GM21367 (cell line): ENCODE data around the gene SFXN4.
"Not testable (repeated sequence)": the region's sequence is repeated elsewhere in the genome, so short reads cannot be mapped to it uniquely, and the experiment has no call there.

Experiments
- ATAC-seq: cut with Tn5 transposase; IDR thresholded peaks from one replicate; pipeline ENCODE4 v1.9.1; 2021; ENCODE audit not compliant: unreplicated experiment

Gene SFXN4

DNA sequence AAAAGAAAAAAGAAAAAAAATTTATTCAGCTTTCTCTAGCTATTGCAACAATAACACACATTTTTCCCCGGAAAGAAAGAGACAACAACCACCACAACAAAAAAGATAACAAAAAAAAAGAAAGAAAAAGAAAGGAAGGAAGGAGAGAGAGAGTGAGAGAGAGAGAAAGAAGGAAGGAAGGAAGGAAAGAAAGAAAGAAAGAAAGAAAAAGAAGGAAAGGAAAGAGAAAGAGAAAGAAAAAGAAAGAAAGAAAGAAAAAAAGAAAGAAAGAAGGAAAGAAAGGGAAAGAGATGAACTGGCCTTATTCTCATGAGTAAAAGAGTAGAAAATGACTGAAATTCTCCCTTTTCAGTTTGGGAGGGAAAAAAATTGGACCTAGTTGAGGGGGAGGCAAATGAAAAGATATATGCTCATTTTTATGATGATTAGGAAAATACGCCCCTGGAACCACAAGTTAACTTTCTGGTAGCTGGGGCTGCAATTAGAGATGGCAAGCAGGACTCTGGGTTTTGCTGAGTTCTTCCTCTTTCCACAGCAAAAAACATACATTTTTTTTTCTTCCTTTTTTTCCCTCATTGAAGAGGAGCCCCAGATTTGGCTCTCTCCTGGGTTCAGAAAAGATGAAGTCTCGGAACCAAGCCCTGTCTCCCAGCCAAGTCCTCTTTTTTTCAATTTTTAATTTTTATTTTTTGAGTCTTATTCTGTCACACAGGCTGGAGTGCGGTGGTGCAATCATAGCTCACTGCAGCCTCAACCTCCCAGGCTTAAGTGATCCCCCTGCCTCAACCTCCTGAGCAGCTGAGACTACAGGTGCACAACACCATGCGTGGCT lies 25.7 kb upstream of the SFXN4 start:
- no peak for ATAC-seq

DNA sequence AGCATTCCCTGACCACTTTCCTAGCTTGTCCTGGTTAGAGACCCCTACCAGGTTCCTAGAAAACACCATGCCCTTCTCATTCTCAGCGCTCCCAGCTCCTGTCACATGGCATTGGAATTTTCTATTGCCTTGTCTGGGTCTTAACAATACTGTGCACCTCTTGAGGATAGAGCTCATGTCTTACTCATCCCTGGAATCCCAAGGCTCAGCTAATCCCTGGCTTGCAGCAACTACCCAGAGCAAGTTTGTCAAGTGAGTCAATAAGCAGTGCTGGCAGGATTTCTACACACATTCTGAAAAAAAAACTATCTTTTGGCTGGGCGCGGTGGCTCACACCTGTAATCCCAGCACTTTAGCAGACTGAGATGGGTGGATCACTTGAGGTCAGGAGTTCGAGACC lies 24.8 kb upstream of the SFXN4 start:
- no peak for ATAC-seq

DNA sequence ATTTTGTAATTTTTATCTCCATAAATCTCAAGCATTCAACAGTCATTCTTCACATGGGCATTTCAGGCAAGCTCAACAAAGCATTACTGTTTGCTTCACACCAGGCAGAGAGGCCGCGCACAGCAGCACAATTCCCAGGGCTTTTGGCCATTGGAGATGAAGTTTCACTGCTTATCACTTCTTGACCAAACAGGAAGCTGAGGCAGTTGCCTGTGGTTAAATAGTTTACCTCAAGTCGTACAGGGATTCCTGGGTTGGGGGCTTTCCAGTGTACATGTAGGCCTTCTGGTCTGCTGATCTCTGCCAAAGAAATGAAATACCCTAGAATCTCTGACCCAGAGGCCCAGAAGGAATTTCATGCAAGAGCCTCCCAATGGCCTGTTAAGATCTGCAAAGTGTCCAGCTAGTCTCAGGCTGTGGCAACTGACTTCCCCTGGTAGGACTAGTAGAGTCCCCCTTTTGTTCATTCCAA lies 24.3 kb upstream of the SFXN4 start:
- no peak for ATAC-seq

DNA sequence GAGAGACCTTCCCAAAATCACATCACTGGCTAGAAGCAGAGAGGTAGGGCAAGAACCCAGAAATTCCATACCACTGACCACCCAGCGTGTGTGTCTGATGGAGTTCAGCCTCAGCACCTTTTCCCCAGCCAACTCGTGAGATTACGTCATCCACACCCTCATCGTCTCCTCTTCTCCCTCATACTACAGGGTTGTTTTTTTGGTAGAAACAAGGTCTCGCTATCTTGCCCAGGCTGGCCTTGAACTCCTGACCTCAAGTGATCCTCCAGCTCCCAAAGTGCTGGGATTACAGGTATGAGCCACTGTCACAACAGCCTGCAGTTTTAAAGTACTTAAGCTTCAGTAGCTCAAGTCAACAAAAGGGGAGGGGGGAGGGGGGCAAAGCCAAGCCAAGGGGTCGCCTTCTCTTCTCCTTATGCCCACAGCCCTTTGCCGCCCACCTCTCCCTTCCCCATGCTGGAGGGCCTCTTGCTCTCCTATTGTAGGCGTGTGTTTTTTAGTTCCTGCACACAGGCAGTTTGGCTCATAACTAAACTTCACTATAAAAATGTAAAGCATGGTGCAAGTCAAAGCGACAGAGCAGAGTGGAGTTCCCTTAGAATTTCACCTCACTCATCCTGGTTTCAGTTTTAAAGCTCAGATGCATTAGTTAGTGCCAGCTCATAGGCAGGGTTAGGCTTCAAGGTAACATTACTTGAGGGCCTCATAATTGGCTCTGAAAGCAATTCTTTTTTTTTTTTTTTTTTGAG lies 18.3 kb upstream of the SFXN4 start:
- no peak for ATAC-seq

DNA sequence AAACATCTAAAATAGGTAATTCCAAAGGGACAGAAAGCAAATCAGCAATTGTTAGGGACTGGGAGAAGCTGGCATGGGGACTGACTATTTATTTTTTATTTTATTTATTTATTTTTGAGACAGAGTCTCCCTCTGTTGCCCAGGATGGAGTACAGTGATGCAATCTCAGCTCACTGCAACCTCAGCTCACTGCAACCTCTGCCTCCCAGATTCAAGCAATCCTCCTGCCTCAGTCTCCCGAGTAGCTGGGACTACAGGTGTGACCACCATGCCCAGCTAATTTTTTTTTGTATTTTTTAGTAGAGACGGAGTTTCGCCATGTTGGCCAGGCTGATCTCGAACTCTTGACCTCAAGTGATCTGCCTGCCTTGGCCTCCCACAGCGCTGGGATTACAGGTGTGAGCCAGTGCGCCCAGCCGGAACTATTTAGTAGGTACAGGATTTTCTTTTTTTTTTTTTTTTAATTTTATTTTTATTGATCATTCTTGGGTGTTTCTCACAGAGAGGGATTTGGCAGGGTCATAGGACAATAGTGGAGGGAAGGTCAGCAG lies 15.4 kb upstream of the SFXN4 start:
- ATAC-seq, result not testable (repeated sequence)

DNA sequence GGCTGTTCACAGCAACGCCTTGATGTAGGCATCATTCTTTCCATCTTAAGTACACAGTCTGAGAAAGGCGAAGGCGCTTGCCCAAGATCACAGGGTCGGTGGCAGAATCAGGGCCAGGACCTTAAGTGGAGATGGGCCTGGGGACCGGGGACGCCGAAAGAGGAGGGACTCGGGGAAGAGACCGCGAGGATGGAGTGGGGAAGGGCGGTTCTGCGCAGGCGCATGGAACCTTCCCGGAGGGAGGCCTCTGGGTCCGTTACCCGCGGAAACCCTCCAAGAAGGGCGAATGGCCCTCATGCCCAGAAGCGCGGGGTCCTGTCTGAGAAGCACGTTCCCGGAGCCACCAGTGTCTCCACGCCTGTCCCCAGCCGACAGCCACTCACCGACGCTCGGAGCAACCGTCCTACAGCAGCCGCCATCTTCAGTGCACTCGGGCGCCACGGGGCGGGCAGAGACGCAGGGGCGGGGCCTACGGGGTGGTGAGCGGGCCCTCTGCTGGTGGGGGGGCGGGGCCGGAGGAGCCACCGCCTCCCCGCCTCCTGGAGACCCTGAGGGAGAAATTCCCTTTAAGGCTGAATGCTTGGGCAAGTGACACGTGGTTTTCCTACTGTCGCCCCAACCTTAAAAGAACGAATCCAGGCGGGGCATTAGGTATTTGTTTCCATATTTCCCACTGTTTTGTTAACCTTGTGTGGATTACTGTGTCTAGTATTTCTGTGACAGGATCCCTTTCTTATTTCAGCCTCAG lies 13.0 kb upstream of the SFXN4 start, which contains the start of gene PRDX3:
TSS of gene PRDX3 (minus strand) at position 441 of the 748 bp plus-strand sequence. CDS start at position 419, 22 bp downstream.
- ATAC-seq, result peak; percentile 89

DNA sequence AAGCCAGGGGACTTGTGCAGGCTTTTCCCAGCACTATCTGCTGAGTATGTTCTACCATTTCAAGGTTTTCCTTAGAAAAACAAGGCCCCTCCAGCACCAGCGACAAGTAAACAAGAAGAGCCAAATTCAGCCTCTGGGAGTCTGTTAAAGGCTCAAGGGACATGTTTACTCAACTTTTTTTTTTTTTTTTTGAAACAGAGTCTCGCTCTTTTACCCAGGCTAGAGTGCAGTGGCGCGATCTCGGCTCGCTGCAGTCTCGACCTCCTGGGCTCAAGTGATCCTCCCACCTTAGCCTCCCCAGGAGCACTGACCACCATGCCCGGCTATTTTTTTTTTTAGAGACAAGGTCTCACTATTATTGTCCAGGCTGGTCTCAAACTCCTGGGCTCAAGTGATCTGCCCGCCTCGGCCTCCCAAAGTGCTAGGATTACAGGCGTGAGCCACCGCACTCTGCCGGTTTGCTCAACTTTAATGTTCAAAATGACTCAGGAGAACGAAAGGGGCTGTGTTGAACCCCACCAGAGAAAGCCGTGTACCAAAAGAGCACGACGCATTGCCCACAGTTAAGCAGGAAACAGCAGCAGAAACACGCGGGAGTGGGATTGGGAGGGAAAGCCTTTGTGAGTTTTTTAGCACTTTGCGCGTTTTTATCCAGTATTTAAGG lies 12.3 kb upstream of the SFXN4 start:
- peak; percentile 9 for ATAC-seq

DNA sequence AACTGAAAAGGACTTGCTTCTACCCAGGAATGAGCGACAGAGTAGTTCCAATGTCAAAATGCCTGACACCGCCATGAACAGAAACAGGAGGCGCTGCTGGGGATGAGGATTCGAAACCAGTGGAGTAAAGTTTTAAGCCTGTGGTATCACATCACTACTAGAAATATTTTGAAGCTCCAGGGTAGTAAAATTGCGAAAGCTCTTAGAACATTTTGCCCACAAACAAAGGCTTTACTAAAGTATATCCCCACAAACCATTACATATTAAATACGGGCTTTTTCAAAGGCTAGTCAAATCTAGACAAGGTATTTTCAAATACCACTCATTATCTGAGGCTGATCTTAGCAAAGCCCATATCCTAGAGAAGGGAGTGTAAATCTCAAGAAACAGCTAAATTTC lies 10.7 kb upstream of the SFXN4 start:
- no peak for ATAC-seq

DNA sequence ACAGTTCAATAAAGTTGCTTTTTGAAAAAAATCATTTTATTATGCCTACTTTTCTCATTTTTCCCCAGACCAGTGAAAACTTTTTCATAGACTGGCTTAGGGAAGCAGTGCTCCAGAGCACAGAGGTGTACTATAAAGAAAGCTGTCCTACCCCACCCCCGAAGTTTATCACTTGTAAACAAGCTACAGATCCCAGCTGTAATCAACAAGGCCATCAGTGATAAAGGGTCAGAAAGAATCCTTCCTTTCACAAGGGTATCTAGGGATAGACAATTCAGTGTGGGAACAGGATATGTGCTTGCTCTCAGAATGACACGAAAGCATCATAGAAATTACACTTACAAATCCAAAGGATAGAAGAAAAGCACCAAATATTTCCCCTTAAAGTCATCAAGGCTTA lies 8.6 kb upstream of the SFXN4 start:
- no peak for ATAC-seq

DNA sequence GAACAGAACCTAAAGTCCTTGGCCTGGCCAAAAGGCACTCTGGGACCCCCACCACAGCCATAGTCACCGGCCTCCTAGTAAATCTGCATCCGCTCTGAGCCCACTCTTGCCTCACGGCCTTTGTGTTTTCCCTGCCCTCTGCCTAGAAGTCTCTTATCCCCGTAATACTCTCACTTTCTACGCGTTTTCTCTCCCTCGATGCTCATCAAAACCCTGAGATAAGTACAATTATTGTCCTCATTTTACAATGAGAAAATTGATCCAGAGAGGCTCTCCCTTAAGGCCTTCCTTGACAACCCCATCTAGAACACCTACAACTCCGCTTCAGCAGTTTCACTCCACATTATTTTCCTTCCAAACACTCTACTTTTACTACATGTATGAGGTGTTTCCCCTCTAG lies 1.5 kb upstream of the SFXN4 start:
- ATAC-seq, result no peak

DNA sequence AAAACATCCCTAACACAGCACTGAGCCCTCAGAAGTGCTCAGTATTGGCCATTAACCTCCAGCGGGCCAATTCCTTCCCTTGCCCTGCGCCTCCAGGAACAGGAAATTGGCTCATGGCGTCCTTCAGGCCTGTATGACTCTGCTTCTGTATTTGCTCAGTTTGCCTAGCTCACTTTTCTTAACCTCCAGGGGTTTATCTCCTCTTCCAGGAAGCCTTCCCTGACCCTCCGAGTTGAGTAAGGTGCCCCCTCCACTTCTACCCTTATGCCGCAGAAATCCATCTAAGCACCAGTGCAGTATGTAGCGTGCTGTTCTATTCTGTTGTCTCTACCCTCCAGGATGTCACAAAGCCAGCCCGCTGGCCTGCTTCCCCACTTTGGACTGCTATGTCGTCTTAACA lies 1.1 kb upstream of the SFXN4 start:
- no peak for ATAC-seq

DNA sequence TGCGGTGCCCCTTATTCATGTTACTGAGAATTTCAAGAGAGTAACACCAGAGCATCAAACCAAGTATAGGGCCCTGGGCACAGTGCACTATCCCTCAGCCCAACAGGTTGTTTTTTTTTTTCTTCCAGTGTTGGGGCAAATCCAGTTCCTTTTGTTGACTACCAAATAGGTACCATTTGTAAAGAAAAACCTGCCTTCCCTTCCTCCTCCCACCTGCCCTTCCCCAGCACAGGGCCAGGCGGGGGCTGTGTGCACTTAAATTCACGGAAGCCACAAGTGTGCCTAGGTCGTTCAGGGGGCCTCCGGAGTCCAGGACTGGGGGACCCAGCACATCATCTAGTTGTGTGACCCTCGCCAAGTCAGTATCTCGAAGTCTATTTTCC lies 595 bp upstream of the SFXN4 start:
- peak; percentile 3 for ATAC-seq

DNA sequence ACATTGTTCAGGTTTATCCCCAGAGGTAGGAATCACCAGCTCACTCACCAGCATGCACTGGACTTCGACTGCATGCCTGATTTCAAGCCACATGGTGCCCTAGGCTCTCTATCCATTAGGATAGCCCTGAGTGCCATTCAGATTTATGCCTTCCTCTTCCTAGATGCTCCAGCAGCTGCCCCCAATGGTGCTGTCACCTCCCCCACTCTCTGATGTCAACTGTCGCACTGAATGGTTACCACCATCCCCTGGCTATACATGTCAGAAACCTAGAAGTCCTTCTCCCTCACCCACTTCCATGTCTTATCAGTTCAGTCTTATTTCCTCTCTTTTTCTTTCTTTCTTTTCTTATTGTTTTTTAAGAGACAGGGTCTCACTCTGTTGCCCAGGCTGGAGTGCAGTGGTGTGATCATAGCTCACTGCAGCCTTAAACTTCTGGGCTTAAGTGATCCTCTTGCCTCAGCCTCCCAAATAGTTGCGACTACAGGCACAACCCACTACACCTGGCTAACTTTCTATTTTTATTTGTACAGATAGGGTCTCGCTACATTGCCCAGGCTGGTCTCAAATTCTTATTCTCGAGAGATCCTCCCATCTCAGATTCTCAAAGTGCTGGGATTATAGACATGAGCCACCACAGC lies 2.9 kb downstream of the SFXN4 start:
- ATAC-seq, result no peak

DNA sequence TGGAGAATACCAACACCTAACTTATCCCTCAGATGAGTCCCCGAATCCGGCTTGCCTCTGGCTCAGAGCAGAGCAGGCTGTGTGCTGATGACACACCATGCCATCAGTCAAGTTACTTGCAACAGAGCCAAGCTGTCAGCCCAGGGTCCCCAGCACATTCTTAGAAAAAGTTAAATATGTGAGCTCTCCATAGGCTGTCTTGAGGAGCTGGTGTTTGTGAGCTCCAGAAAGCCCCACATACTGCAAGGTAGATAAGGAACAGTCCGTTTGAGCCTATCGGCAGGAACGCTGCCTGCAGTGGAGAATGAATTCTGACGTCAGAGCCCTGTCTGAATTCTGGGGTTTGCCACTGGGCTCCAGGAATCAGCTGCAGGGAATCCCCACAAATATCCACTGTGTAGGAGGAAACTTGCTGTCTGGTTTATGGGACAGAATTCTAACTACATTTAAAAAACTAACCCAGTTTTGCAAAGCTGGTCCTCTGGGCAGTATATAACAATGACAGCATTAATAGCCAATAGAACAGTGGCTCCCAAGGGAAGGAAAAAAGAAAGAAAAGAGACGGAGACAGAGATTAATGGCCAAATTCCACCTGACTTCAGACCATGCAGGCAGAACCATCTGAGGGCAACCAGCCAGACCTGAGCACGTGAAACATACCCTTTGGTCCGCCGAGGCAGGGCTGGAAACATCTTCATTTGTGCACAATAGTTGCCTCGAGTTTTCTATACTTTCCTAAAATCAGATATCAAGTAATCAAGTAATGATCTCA lies 3.6 kb downstream of the SFXN4 start:
- ATAC-seq, result no peak

DNA sequence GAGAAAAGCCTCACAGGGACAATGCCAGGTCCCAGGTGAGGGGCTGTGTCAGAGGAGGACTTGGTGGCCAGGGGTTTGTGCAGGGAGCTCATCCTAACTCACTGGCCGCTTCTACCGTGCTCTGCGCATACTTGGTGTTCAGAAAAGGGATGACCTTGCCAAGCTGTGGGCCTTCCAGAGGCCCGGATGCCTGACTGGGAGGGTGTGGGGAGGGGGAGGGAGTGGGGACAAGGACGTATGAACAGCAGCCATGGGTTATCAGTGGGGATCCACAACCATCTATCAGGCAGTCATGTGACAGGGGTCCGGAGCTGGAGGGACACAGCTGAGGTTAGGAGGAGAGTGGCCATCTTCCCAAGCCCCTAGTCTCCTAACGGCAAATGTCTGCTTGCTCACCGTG lies 6.2 kb downstream of the SFXN4 start:
- no peak for ATAC-seq

DNA sequence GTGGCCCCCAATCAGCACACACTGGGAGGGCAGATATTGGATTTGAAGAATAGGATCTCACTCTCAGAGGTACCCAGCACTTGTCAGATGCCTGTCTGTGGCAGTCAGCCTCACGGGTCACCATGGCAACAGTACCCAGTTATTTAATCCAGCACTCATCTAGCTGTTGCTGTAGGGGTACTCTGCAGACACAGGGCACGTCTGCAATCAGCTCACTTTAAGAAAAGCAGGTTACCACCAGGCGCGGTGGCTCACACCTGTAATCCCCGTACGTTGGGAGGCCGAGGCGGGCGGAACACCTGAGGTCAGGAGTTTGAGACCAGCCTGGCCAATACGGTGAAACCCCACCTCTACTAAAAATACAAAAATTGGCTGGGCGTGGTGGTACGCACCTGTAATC lies 11.9 kb downstream of the SFXN4 start:
- no peak for ATAC-seq

DNA sequence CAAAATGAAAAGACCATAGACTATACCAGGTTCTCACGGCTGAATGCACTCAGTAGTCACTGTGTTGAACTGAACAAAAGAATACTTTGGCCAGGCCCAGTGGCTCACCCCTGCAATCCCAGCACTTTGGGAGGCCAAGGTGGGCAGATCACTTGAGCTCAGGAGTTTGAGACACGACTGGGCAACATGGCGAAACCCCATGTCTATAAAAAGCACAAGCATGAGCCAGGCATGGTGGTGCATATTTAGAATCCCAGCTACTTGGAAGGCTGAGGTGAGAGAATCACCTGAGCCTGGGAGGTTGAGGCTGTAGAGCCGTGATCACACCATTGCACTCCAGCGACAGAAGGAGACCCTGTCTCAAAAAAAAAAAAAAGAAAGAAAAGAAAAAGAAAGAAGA lies 12.5 kb downstream of the SFXN4 start:
- ATAC-seq, result no peak

DNA sequence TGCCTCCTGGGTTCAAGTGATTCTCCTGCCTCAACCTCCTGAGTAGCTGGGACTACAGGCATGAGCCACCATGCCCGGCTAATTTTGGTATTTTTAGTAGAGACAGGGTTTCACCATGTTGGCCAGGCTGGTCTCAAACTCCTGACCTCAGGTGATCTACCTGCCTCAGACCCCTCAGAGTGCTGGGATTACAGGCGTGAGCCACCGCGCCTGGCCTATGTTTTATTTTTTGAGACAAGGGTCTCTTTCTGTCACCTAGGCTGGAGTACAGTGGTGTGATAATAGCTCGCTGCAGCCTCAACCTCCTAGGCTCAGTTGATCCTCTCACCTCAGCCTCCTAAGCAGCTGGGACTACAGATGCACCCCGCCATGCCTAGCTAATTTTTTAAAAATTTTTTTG lies 13.9 kb downstream of the SFXN4 start:
- not testable (repeated sequence) for ATAC-seq

DNA sequence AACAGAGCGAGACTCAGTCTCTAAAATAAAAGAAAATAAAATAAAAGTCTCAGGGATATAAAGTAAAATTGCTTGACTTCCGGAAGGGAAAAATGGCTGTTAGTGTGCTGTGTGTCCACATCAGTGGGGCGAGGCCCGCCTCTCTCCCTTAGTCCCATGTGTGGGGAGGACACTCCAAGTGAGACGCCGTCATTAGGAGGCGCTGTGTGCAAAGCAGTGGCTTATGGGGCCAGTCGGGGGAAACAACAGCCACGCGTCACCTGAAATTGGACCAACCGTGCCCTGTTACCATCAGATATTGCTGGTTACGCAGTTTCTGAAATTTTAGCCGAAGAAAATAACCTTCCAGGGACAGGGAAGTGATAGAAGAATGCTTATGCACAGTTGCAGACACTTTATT lies 15.8 kb downstream of the SFXN4 start:
- ATAC-seq, result no peak
